K562 (cell line): ENCODE results near the gene CDC123. TPM values are rescaled to one million over a fixed set of nuclear protein-coding genes. Genes with fewer than 3 reads are reported as not detected.

Experiments
- ATAC-seq: fragments of 200-7000 bp; cut with Tn5 transposase; 3 replicates; pipeline ENCODE4 v1.9.1; 2020; ENCODE audit warnings: moderate library complexity
- BruUV-seq: library from RNA; stranded (reverse); fragments of 400-500 nt; replicated peaks from 2 replicates; lab custom pipeline; 2021; lab: Mats Ljungman, UMichigan
- CTCF ChIA-PET: fragments of 300-600 bp; formaldehyde crosslinking; extraction: SDS; loops from one replicate; lab custom pipeline; 2021; ENCODE audit warnings: low intra/inter-chr PET ratio; lab: Yijun Ruan, JAX
- POLR2A ChIA-PET: fragments of 300-600, 350-650 bp; sonication (Branson Sonifier 250); formaldehyde crosslinking; extraction: SDS; loops from one replicate; lab custom pipeline; 2021; ENCODE audit warnings: antibody characterized with exemption, inconsistent platforms; lab: Yijun Ruan, JAX
- DNase-seq, 4 experiments: peaks; one replicate each; pipeline versions ENCODE4 v3.0.0 to v3.0.0-alpha.2; 2011 to 2018; ENCODE audit warnings: low spot score in 3 of 4, mixed read lengths in 3 of 4; ENCODE audit errors: extremely low read depth in 1 of 4
- FAIRE-seq: peaks from 2 replicates; lab custom pipeline; 2011; peaks lifted over from hg19 to GRCh38; lab: Jason Lieb, UNC
- H2AFZ ChIP-seq: 2 replicates; pipeline ENCODE4 v1.6.0; 2011; ENCODE audit warnings: low read depth, low read length, control low read depth, inconsistent platforms
- H3K27ac ChIP-seq: fragments of 200-600 bp; 3 replicates; pipeline ENCODE4 v1.8.0; 2011; ENCODE audit warnings: low read depth, mild to moderate bottlenecking, control low read depth, inconsistent platforms, low read length, moderate library complexity, mixed read lengths; ENCODE audit errors: extremely low read depth
- H3K27me3 ChIP-seq, 2 experiments: fragments of 300-600 bp in 1 of 2; 2 replicates in 1 of 2; 3 replicates in 1 of 2; pipeline versions ENCODE4 v1.6.0 to v1.8.0; 2011; ENCODE audit warnings: inconsistent platforms in 2 of 2, low read length in 2 of 2, mild to moderate bottlenecking in 1 of 2, mixed read lengths in 1 of 2, moderate library complexity in 1 of 2; ENCODE audit not compliant: control insufficient read depth in 2 of 2, insufficient read depth in 2 of 2
- H3K36me3 ChIP-seq: fragments of 300-600 bp; 3 replicates; pipeline ENCODE4 v1.8.0; 2011; ENCODE audit warnings: mild to moderate bottlenecking, low read length, inconsistent platforms; ENCODE audit not compliant: control insufficient read depth, insufficient read depth
- H3K4me1 ChIP-seq, 2 experiments: fragments of 200-600 bp in 1 of 2; replicated peaks in 1 of 2; 2 replicates in 1 of 2; 3 replicates in 1 of 2; pipeline versions ENCODE4 v1.5.1 to v1.8.0; 2011; ENCODE audit warnings: inconsistent platforms in 2 of 2, low read length in 2 of 2, mild to moderate bottlenecking in 1 of 2, mixed read lengths in 1 of 2, moderate library complexity in 1 of 2; ENCODE audit not compliant: control insufficient read depth in 2 of 2, insufficient read depth in 2 of 2
- H3K4me2 ChIP-seq: 2 replicates; pipeline ENCODE4 v1.6.1; 2011; ENCODE audit warnings: low read length, control low read depth, inconsistent platforms, mixed read lengths; ENCODE audit not compliant: insufficient read depth
- H3K4me3 ChIP-seq: fragments of 200-600 bp; sonication (generic), shearing (Covaris generic); 2 replicates; pipeline ENCODE4 v1.5.1; 2016; ENCODE audit warnings: control low read depth, inconsistent platforms
- H3K79me2 ChIP-seq: fragments of 200-600 bp; 3 replicates; pipeline ENCODE4 v1.8.0; 2011; ENCODE audit warnings: low read length, inconsistent platforms; ENCODE audit not compliant: control insufficient read depth, insufficient read depth
- H3K9ac ChIP-seq, 2 experiments: 2 replicates each; pipeline versions ENCODE4 v1.6.0 to v1.6.1; 2011; ENCODE audit warnings: low read depth in 2 of 2, low read length in 2 of 2, control low read depth in 1 of 2, inconsistent platforms in 1 of 2, mild to moderate bottlenecking in 1 of 2, mixed read lengths in 1 of 2; ENCODE audit not compliant: insufficient read depth in 1 of 2
- H3K9me1 ChIP-seq: one replicate; pipeline ENCODE4 v1.6.0; 2011; ENCODE audit warnings: inconsistent platforms, mild to moderate bottlenecking, low read length, moderate library complexity; ENCODE audit not compliant: control insufficient read depth, insufficient read depth
- H3K9me3 ChIP-seq: replicated peaks from 2 replicates; pipeline ENCODE4 v1.5.1; 2011; ENCODE audit warnings: low read depth, low read length, inconsistent platforms; ENCODE audit not compliant: control insufficient read depth, insufficient read depth
- H4K20me1 ChIP-seq: replicated peaks from 2 replicates; pipeline ENCODE4 v1.6.1; 2011; ENCODE audit warnings: low read length, inconsistent platforms, mixed read lengths; ENCODE audit not compliant: control insufficient read depth, insufficient read depth
- CAMTA2 ChIP-seq: fragments of 250-450 bp; sonication (Bioruptor Pico); conservative IDR thresholded peaks from 2 replicates; pipeline ENCODE4 v1.5.1; 2022
- ETV6 ChIP-seq, 3 experiments: fragments of 150-350 bp in 1 of 3; sonication (generic) in 1 of 3; formaldehyde crosslinking in 1 of 3; IDR thresholded peaks; 2 replicates each; pipeline versions ENCODE4 v1.6.1 to v1.8.0; 2014 to 2022; ENCODE audit warnings: borderline replicate concordance in 2 of 3, low read depth in 2 of 3, antibody characterized with exemption in 1 of 3, low read length in 1 of 3, mild to moderate bottlenecking in 1 of 3, missing genetic modification reagents in 1 of 3
- HSF4 ChIP-seq: fragments of 250-450 bp; sonication (Bioruptor Pico); IDR thresholded peaks from 2 replicates; pipeline ENCODE4 v2.1.2; 2022; ENCODE audit warnings: mild to moderate bottlenecking, moderate library complexity, borderline replicate concordance
- POLR2B ChIP-seq: fragments of 450-650 bp; IDR thresholded peaks from 2 replicates; pipeline ENCODE4 v1.6.1; 2018; ENCODE audit warnings: low read depth; ENCODE audit not compliant: partially characterized antibody
- SMC3 ChIP-seq: conservative IDR thresholded peaks from 2 replicates; pipeline ENCODE4 v1.6.1; 2011; ENCODE audit warnings: low read depth, low read length, improper control_type of control experiment; ENCODE audit not compliant: insufficient read depth
- ZNF316 ChIP-seq: fragments of 450-650 bp; IDR thresholded peaks from 2 replicates; pipeline ENCODE4 v1.6.1; 2016
- ZNF436 ChIP-seq: fragments of 250-450, 450-650 bp; sonication (Bioruptor Pico); formaldehyde crosslinking; IDR thresholded peaks from 2 replicates; pipeline ENCODE4 v1.7.0; 2020; ENCODE audit warnings: mild to moderate bottlenecking
- ZNF695 ChIP-seq: fragments of 450-650 bp; formaldehyde crosslinking; IDR thresholded peaks from 2 replicates; pipeline ENCODE4 v1.4.0; 2020; ENCODE audit warnings: mild to moderate bottlenecking, moderate library complexity
- WGBS: fragments of 100-300 bp; shearing (Covaris generic); methylation state at CpG from one replicate; pipeline ENCODE4 v1.1.6; 2016; ENCODE audit warnings: low coverage, mixed read lengths; ENCODE audit not compliant: insufficient coverage; ENCODE audit errors: missing lambda C conversion rate; 5-methylcytosine and 5-hydroxymethylcytosine counted together
- in situ Hi-C: fragments of 300-500 bp; cut with MboI; formaldehyde crosslinking; loops from 4 replicates; pipeline ENCODE4 v1.15.0; 2018; ENCODE audit warnings: inconsistent platforms, mixed read lengths
- intact Hi-C: fragments of 100-400 bp; cut with micrococcal nuclease; formaldehyde crosslinking; loops from 2 replicates; pipeline ENCODE4 v1.14.2; 2022
- polyA plus RNA-seq, 8 experiments: library from polyadenylated mRNA; depleted of rRNA in 4 of 8; stranded (reverse) in 5 of 8; unstranded in 3 of 8; fragments of >200 nt; fragmentation: Nextera tagmentation in 2 of 8; fragmentation: Illumina TruSeq in 1 of 8; extraction: Ambion mirVana in 2 of 8; extraction: Trizol in 1 of 8; gene quantifications; 2 replicates each; pipeline versions ENCODE4 v1.2.1 to v1.2.3, GENCODE V29; 2011 to 2014; ENCODE audit warnings: inconsistent platforms in 1 of 8, missing spikeins in 1 of 8
- total RNA-seq, 7 experiments: library from RNA; depleted of rRNA in 6 of 7; stranded (reverse); fragments of >200 nt in 6 of 7; fragmentation: Illumina TruSeq in 2 of 7; extraction: Trizol in 2 of 7; gene quantifications; 2 replicates each; pipeline versions ENCODE4 v1.2.1 to v1.2.3, GENCODE V29; 2011 to 2021; ENCODE audit warnings: low replicate concordance in 1 of 7
- TF ChIP-seq, protein P1 (sequence below): fragments of 250-450 bp; sonication (Bioruptor Pico); IDR thresholded peaks from 2 replicates; pipeline ENCODE4 v1.8.0; 2021; ENCODE audit warnings: moderate library complexity, mild to moderate bottlenecking, inconsistent platforms
- TF ChIP-seq, protein P2 (sequence below): fragments of 250-450 bp; sonication (Bioruptor Pico); IDR thresholded peaks from 2 replicates; pipeline ENCODE4 v1.8.0; 2022; ENCODE audit warnings: moderate library complexity, mild to moderate bottlenecking, inconsistent platforms
- TF ChIP-seq, protein P3 (sequence below): fragments of 250-450 bp; sonication (Bioruptor Pico); IDR thresholded peaks from 2 replicates; pipeline ENCODE4 v1.9.0; 2021; ENCODE audit warnings: mild to moderate bottlenecking, inconsistent platforms
- TF ChIP-seq, protein P4 (sequence below): fragments of 250-450 bp; sonication (Bioruptor Pico); IDR thresholded peaks from 2 replicates; pipeline ENCODE4 v1.4.0; 2020; ENCODE audit warnings: mild to moderate bottlenecking

Gene CDC123
- total and polyA plus RNA-seq, 9 of the 15 experiments (the other 6 are each of a cell fraction or from before 2014, with no cell fraction given): 137 to 288 (median 175) TPM

DNA sequence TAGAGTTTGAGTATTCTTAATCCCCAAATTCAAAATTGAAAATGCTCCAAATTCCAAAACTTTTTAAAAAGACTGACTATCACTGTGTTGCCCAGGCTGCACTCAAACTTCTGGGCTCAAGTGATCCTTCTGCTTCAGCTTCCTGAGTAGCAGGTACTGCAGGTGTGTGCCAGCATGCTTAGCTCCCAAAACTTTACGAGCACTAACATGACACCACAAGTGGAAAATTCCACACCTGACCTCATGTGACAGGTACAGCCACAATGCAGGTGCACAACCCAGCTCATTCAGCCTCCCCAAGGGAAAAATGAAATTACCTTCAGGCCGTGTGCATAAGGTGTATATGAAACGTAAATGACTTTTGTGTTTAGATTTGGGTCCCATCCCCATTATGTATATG lies 16.5 kb downstream of the CDC123 start:
- Histone ChIP-seq H3K27me3 (no peaks in the 10 kb centered on the region), H3K27ac (no peak overlapping the region), H3K9me3 (no peaks in the 10 kb centered on the region), H3K9ac (no peak overlapping the region), H2AFZ (no peak overlapping the region), H3K36me3 (peaks cover 85% of the 10 kb centered on the region), H3K4me2 (no peak overlapping the region), H3K4me1 (peaks cover 0 to 12% of the 10 kb centered on the region in 2 experiments; a peak in 3 of 5 replicates), H3K9me1 (no peaks in the 10 kb centered on the region), H3K79me2 (peaks cover 37% of the 10 kb centered on the region), H3K4me3 (no peak overlapping the region), H4K20me1 (no peaks in the 10 kb centered on the region)
- DNase-seq (no peak), FAIRE-seq (no peak), ATAC-seq (no peak)
- CTCF ChIA-PET: no interaction called here
- intact Hi-C loops (no loop called here), in situ Hi-C loops (no loop called here)
- TF ChIP-seq, protein P1, sequence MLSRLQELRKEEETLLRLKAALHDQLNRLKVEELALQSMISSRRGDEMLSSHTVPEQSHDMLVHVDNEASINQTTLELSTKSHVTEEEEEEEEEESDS: no peak
- TF ChIP-seq, protein P2, sequence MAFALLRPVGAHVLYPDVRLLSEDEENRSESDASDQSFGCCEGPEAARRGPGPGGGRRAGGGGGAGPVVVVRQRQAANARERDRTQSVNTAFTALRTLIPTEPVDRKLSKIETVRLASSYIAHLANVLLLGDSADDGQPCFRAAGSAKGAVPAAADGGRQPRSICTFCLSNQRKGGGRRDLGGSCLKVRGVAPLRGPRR: no peak
- TF ChIP-seq POLR2B: no peak
- no peak for TF ChIP-seq HSF4 (CRISPR knock-in tag)
- TF ChIP-seq ZNF695 (CRISPR knock-in tag): no peak
- no peak for TF ChIP-seq ZNF436 (CRISPR knock-in tag)
- TF ChIP-seq, protein P3, sequence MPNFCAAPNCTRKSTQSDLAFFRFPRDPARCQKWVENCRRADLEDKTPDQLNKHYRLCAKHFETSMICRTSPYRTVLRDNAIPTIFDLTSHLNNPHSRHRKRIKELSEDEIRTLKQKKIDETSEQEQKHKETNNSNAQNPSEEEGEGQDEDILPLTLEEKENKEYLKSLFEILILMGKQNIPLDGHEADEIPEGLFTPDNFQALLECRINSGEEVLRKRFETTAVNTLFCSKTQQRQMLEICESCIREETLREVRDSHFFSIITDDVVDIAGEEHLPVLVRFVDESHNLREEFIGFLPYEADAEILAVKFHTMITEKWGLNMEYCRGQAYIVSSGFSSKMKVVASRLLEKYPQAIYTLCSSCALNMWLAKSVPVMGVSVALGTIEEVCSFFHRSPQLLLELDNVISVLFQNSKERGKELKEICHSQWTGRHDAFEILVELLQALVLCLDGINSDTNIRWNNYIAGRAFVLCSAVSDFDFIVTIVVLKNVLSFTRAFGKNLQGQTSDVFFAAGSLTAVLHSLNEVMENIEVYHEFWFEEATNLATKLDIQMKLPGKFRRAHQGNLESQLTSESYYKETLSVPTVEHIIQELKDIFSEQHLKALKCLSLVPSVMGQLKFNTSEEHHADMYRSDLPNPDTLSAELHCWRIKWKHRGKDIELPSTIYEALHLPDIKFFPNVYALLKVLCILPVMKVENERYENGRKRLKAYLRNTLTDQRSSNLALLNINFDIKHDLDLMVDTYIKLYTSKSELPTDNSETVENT: no peak
- no peak for TF ChIP-seq SMC3
- no peak for TF ChIP-seq ETV6 (IDR thresholded peaks at IDR 0.05; ENCODE audit: borderline replicate concordance in 1 of 2, low read depth in 2 of 2, low read length in 1 of 2)
- TF ChIP-seq ETV6 (CRISPR knock-in tag; IDR thresholded peaks at IDR 0.05; ENCODE audit: borderline replicate concordance): no peak
- no peak for TF ChIP-seq ZNF316
- TF ChIP-seq CAMTA2 (CRISPR knock-in tag): no peak
- TF ChIP-seq, protein P4, sequence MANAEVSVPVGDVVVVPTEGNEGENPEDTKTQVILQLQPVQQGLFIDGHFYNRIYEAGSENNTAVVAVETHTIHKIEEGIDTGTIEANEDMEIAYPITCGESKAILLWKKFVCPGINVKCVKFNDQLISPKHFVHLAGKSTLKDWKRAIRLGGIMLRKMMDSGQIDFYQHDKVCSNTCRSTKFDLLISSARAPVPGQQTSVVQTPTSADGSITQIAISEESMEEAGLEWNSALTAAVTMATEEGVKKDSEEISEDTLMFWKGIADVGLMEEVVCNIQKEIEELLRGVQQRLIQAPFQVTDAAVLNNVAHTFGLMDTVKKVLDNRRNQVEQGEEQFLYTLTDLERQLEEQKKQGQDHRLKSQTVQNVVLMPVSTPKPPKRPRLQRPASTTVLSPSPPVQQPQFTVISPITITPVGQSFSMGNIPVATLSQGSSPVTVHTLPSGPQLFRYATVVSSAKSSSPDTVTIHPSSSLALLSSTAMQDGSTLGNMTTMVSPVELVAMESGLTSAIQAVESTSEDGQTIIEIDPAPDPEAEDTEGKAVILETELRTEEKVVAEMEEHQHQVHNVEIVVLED: no peak
- POLR2A ChIA-PET: interaction anchor here (1.1 kb wide), 1 partner anchor 12 kb away, joined by 3 read pairs; no protein-coding TSS in a partner anchor
- no TSS peak for BruUV-seq
- WGBS: 86% methylated on average over 3 of the region's 3 CpGs
